ENCODE data around the gene ADGRA3.

The ADGRA3 gene

DNA sequence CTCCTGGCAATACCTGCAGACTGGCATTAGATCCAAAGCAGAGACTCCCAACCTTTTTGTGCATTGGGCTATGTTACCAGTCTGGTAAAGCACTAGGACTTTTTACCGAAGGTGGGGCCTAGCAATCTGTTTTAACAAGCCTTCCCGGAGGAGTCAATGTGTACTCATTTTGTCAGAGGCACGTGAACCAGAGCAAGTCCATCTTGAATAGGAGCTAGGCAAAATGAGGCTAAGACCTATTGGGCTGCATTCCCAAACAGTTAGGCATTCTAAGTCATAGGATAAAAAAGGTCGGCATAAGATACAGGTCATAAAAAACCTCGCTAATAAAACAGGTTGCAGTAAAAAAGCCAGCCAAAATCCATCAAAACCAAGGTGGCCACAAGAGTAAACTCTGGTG lies 22.3 kb downstream of the ADGRA3 start:
- in situ Hi-C loops (cut with HindIII; ENCODE audit: low sequenced_read_pairs): no loop called here
- H3K4me3 ChIP-seq (ENCODE audit: low read depth, low read length): no peak overlapping the region
- DNase-seq (ENCODE audit: low read depth, low spot score): no peak
- TF ChIP-seq, protein P1, sequence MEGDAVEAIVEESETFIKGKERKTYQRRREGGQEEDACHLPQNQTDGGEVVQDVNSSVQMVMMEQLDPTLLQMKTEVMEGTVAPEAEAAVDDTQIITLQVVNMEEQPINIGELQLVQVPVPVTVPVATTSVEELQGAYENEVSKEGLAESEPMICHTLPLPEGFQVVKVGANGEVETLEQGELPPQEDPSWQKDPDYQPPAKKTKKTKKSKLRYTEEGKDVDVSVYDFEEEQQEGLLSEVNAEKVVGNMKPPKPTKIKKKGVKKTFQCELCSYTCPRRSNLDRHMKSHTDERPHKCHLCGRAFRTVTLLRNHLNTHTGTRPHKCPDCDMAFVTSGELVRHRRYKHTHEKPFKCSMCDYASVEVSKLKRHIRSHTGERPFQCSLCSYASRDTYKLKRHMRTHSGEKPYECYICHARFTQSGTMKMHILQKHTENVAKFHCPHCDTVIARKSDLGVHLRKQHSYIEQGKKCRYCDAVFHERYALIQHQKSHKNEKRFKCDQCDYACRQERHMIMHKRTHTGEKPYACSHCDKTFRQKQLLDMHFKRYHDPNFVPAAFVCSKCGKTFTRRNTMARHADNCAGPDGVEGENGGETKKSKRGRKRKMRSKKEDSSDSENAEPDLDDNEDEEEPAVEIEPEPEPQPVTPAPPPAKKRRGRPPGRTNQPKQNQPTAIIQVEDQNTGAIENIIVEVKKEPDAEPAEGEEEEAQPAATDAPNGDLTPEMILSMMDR (IDR thresholded peaks at IDR 0.05; ENCODE audit: low read depth, low read length): no peak

DNA sequence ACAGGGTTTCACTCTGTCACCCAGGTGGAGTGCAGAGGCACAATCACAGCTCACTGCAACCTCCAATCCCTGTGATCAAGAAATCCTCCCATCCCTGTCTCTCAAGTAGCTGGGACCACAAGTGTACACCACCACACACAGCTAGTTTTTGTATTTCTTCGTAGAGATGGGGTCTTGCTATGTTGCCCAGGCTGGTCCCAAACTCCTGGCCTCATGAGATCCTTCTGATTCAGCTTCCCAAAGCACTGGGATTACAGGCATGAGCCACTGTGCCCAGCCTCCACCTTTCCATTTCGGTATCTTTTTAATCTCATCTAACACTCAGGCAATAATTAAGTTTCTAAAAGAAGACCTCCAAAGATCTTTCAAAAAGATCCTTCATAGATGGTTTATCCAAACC lies 22.9 kb downstream of the ADGRA3 start:
- no peak overlapping the region for H3K4me3 ChIP-seq (ENCODE audit: low read depth, low read length)
- in situ Hi-C loops (cut with HindIII; ENCODE audit: low sequenced_read_pairs): no loop called here
- TF ChIP-seq, protein P1 (IDR thresholded peaks at IDR 0.05; ENCODE audit: low read depth, low read length): no peak

DNA sequence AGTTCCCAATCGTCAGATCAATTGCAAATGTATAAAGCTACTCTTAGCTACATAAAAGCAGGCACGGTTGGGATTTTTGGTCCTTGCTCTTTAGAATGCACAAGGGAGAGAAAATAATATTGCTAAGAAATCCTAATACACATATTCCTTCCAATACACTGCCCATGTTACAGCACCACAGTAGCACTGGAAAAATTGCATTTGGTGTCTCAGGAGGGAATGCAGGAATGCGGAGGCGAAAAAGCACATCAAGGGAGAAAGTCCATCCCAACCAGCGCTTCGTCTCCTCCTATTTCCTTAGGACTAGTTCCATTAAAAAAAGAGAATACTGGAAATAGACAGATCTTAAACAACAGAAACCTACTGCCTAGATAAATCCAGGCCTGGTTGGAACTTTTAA lies 23.9 kb downstream of the ADGRA3 start:
- H3K4me3 ChIP-seq (ENCODE audit: low read depth, low read length): no peak overlapping the region
- no peak for DNase-seq (ENCODE audit: low read depth, low spot score)
- in situ Hi-C loops (cut with HindIII; ENCODE audit: low sequenced_read_pairs): no loop called here
- TF ChIP-seq, protein P1 (IDR thresholded peaks at IDR 0.05; ENCODE audit: low read depth, low read length): no peak

More for the DNA sequence above, 22.9 kb downstream of the ADGRA3 start:
- DNase-seq (ENCODE audit: low read depth, low spot score): no peak

DNA sequence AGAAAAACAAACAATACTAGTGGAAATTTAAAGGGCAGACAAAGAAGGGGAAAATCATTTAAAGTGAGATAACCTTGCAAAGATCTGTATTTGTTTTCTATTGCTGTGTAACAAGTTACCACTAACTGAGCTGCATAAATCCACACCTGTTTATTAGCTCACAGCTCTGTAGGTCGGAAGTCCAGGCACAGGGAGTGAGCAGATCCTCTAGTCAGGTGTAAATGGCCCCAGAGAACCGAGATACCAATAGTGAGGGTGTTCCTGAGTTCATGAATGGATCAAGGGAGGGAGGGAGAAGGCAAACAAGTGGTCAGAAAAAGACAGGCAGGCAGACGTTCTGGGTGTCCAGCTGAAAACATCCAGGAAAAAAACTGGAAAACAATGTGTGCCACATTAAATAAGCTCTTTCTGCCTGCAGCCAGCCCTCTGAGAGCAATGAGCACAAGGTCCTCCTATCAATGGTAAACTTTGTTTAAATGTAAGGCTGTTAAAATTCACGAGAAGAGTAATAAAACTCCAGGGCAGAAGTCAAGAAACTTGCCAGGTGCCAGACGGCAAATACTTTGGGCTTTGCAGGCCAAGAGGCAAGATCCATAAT lies 25.0 kb downstream of the ADGRA3 start:
- no peak overlapping the region for H3K4me3 ChIP-seq (ENCODE audit: low read depth, low read length)
- no peak for DNase-seq (ENCODE audit: low read depth, low spot score)
- in situ Hi-C loops (cut with HindIII; ENCODE audit: low sequenced_read_pairs): no loop called here
- TF ChIP-seq, protein P1 (IDR thresholded peaks at IDR 0.05; ENCODE audit: low read depth, low read length): no peak

DNA sequence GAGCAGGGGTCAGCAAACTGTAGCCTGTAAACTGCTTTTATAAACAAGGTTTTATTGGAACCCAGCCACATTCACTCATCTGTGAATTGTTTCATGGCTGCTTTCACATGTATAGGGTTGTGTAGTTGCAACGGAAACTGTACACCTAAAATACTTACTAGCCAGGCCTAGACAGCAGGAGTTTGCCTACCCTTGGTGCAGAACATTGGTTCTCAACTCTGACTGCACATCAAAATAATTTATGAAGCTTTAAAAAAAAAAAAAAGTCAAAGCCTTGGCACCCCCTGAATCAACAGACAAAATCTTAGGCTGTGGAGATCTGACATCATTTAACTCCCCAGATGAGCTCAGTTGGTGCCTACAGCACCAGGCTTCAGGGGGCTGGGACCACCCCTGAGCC lies 27.8 kb downstream of the ADGRA3 start:
- DNase-seq (ENCODE audit: low read depth, low spot score): no peak
- TF ChIP-seq, protein P1 (IDR thresholded peaks at IDR 0.05; ENCODE audit: low read depth, low read length): no peak
- in situ Hi-C loops (cut with HindIII; ENCODE audit: low sequenced_read_pairs): no loop called here

DNA sequence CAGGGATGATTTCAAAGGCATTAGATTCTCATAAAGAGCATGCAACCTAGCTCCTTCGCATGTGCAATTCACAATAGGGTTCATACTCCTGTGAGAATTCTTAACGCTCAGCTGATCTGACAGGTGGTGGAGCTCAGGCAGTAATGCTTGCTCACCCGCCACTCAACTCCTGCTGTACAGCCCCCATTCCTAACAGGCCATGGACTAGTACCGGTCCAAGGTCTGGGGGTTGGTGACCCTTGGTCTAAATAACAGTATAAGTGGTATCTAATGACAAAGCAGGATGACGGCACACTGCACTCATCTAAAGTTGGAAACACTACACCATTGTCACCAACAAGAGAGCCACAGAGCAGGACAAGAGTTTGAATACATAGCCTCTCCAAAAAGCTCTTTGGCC lies 28.5 kb downstream of the ADGRA3 start:
- DNase-seq (ENCODE audit: low read depth, low spot score): no peak
- TF ChIP-seq, protein P1 (IDR thresholded peaks at IDR 0.05; ENCODE audit: low read depth, low read length): no peak
- in situ Hi-C loops (cut with HindIII; ENCODE audit: low sequenced_read_pairs): no loop called here
- H3K4me3 ChIP-seq (ENCODE audit: low read depth, low read length): no peak overlapping the region

More for the DNA sequence above, 27.8 kb downstream of the ADGRA3 start:
- H3K4me3 ChIP-seq (ENCODE audit: low read depth, low read length): no peak overlapping the region
